ENCODE measurements around the gene KSR2. TPM values are rescaled to one million over a fixed set of nuclear protein-coding genes. Genes with fewer than 3 reads are reported as not detected.

KSR2 gene
- total and polyA plus RNA-seq, 2 donors from 2014 or later = 0.34 to 2.9 TPM

- Histone ChIP-seq H3K36me3 (ENCODE audit: control insufficient read depth in 2 of 3, insufficient read depth in 3 of 3, low read length in 3 of 3) (no peaks in the 10 kb centered on the region), H3K4me3 (ENCODE audit: low read length in 3 of 3) (no peak overlapping the region), H3K27me3 (ENCODE audit: control insufficient read depth, insufficient read depth, low read length) (peaks cover 4% of the 10 kb centered on the region), H3K9ac (ENCODE audit: low read length in 3 of 3) (no peak overlapping the region), H3K27ac (ENCODE audit: low read depth in 2 of 2, low read length in 2 of 2) (no peak overlapping the region), H3K9me3 (ENCODE audit: control insufficient read depth in 2 of 3, insufficient read depth in 1 of 3, low read length in 3 of 3) (peaks cover 0 to 3% (median 2%) of the 10 kb centered on the region in 3 donors), H3K4me1 (ENCODE audit: control insufficient read depth in 2 of 3, insufficient read depth in 2 of 3, low read depth in 1 of 3, low read length in 3 of 3) (no peaks in the 10 kb centered on the region)
- DNase-seq (no peak), FAIRE-seq (no peak)
- no peak for TF ChIP-seq CTCF (IDR thresholded peaks at IDR 0.05; ENCODE audit: borderline replicate concordance, extremely low read depth, insufficient read depth)
- intact Hi-C loops (cut with DNase I) = no loop called here
Measured at GRCh38 chr12:117972301-117972700, 3.5 kb upstream of the KSR2 start.

- Histone ChIP-seq H3K27me3 (ENCODE audit: control insufficient read depth, insufficient read depth, low read length) (peaks cover 9% of the 10 kb centered on the region), H3K9me3 (ENCODE audit: control insufficient read depth in 2 of 3, insufficient read depth in 1 of 3, low read length in 3 of 3) (peaks cover 0 to 3% (median 2%) of the 10 kb centered on the region in 3 donors), H3K9ac (ENCODE audit: low read length in 3 of 3) (no peak overlapping the region), H3K36me3 (ENCODE audit: control insufficient read depth in 2 of 3, insufficient read depth in 3 of 3, low read length in 3 of 3) (no peaks in the 10 kb centered on the region), H3K4me3 (ENCODE audit: low read length in 3 of 3) (no peak overlapping the region), H3K27ac (ENCODE audit: low read depth in 2 of 2, low read length in 2 of 2) (no peak overlapping the region), H3K4me1 (ENCODE audit: control insufficient read depth in 2 of 3, insufficient read depth in 2 of 3, low read depth in 1 of 3, low read length in 3 of 3) (no peaks in the 10 kb centered on the region)
- DNase-seq (no peak), FAIRE-seq (no peak)
- intact Hi-C loops (cut with DNase I) = no loop called here
- TF ChIP-seq CTCF (IDR thresholded peaks at IDR 0.05; ENCODE audit: borderline replicate concordance, extremely low read depth, insufficient read depth) = no peak
Measured at GRCh38 chr12:117970334-117970733, 1.5 kb upstream of the KSR2 start.

GRCh38 chr12:117968151-117968789, 520 bp downstream of the KSR2 start:
- FAIRE-seq = no peak
- peak in 1 of 5 donors; percentile 38 for DNase-seq
- Histone ChIP-seq H3K4me3 (ENCODE audit: low read length in 3 of 3) (peak overlapping the region; percentile 28 to 62 (median 50)), H3K27me3 (ENCODE audit: control insufficient read depth, insufficient read depth, low read length) (peaks cover 9% of the 10 kb centered on the region), H3K9me3 (ENCODE audit: control insufficient read depth in 2 of 3, insufficient read depth in 1 of 3, low read length in 3 of 3) (peaks cover 0 to 3% (median 2%) of the 10 kb centered on the region in 3 donors), H3K4me1 (ENCODE audit: control insufficient read depth in 2 of 3, insufficient read depth in 2 of 3, low read depth in 1 of 3, low read length in 3 of 3) (no peaks in the 10 kb centered on the region), H3K36me3 (ENCODE audit: control insufficient read depth in 2 of 3, insufficient read depth in 3 of 3, low read length in 3 of 3) (no peaks in the 10 kb centered on the region), H3K9ac (ENCODE audit: low read length in 3 of 3) (peak overlapping the region in 2 of 3 donors; percentile 10 to 26), H3K27ac (ENCODE audit: low read depth in 2 of 2, low read length in 2 of 2) (no peak overlapping the region)
- no peak for TF ChIP-seq CTCF (IDR thresholded peaks at IDR 0.05; ENCODE audit: borderline replicate concordance, extremely low read depth, insufficient read depth)
- intact Hi-C loops (cut with DNase I) = no loop called here
